MM.1S (cell line): ENCODE measurements around the gene EREG.

ENCODE experiments used
- DNase-seq: peaks from one replicate; pipeline ENCODE4 v3.0.0-alpha.2; 2015
- H2AFZ ChIP-seq: fragments of 300-600 bp; sonication (generic); 2 replicates; pipeline ENCODE4 v1.6.0; 2016; ENCODE audit warnings: antibody characterized with exemption, low read length
- H3F3A ChIP-seq: fragments of 300-600 bp; sonication (generic); 2 replicates; pipeline ENCODE4 v1.6.1; 2016; ENCODE audit warnings: mild to moderate bottlenecking, antibody characterized with exemption, low read length, moderate library complexity, mixed read lengths; ENCODE audit not compliant: insufficient read depth
- H3K27ac ChIP-seq: fragments of 300-600 bp; sonication (generic); 2 replicates; pipeline ENCODE4 v1.5.1; 2016; ENCODE audit warnings: mild to moderate bottlenecking, low read length
- H3K27me3 ChIP-seq: fragments of 300-600 bp; sonication (generic); replicated peaks from 2 replicates; pipeline ENCODE4 v1.6.0; 2016; ENCODE audit warnings: low read length; ENCODE audit not compliant: insufficient read depth
- H3K36me3 ChIP-seq: fragments of 300-600 bp; sonication (generic); replicated peaks from 2 replicates; pipeline ENCODE4 v1.6.1; 2016; ENCODE audit warnings: mild to moderate bottlenecking, low read length, mixed read lengths; ENCODE audit not compliant: insufficient read depth
- H3K4me1 ChIP-seq: fragments of 300-600 bp; sonication (generic); 2 replicates; pipeline ENCODE4 v1.6.1; 2016; ENCODE audit warnings: low read length, mixed read lengths
- H3K4me2 ChIP-seq: fragments of 300-600 bp; sonication (generic); 2 replicates; pipeline ENCODE4 v1.6.0; 2016; ENCODE audit warnings: low read depth, low read length
- H3K4me3 ChIP-seq: fragments of 300-600 bp; sonication (generic); 2 replicates; pipeline ENCODE4 v1.5.1; 2016; ENCODE audit warnings: low read length, mixed read lengths
- H3K79me2 ChIP-seq: fragments of 300-600 bp; sonication (generic); 2 replicates; pipeline ENCODE4 v1.6.1; 2016; ENCODE audit warnings: mixed run types, low read length, mixed read lengths
- H3K9ac ChIP-seq: fragments of 300-600 bp; sonication (generic); 2 replicates; pipeline ENCODE4 v1.6.1; 2016; ENCODE audit warnings: low read length, mixed read lengths
- H3K9me2 ChIP-seq: fragments of 300-600 bp; sonication (generic); replicated peaks from 2 replicates; pipeline ENCODE4 v1.6.1; 2016; ENCODE audit warnings: mild to moderate bottlenecking, low read length, mixed read lengths; ENCODE audit not compliant: insufficient read depth
- H3K9me3 ChIP-seq: fragments of 300-600 bp; sonication (generic); replicated peaks from 2 replicates; pipeline ENCODE4 v1.6.1; 2016; ENCODE audit warnings: mild to moderate bottlenecking, low read length, mixed read lengths; ENCODE audit not compliant: insufficient read depth
- H4K20me1 ChIP-seq: fragments of 300-600 bp; sonication (generic); 2 replicates; pipeline ENCODE4 v1.6.1; 2016; ENCODE audit warnings: mild to moderate bottlenecking, low read length, moderate library complexity, mixed read lengths; ENCODE audit not compliant: insufficient read depth
- EZH2 ChIP-seq: fragments of 300-600 bp; sonication (generic); optimal IDR thresholded peaks from 2 replicates; pipeline ENCODE3; 2017; ENCODE audit warnings: low read depth, mild to moderate bottlenecking, antibody characterized with exemption, low read length, mixed read lengths
- EZH2phosphoT487 ChIP-seq: fragments of 300-600 bp; sonication (generic); IDR thresholded peaks from 2 replicates; pipeline ENCODE4 v1.6.1; 2018; ENCODE audit warnings: antibody characterized with exemption, low read length
- TF ChIP-seq, protein P1 (sequence below): fragments of 300-600 bp; sonication (generic); IDR thresholded peaks from 2 replicates; pipeline ENCODE4 v1.5.1; 2016; ENCODE audit warnings: antibody characterized with exemption, low read length, mixed read lengths

EREG gene

DNA sequence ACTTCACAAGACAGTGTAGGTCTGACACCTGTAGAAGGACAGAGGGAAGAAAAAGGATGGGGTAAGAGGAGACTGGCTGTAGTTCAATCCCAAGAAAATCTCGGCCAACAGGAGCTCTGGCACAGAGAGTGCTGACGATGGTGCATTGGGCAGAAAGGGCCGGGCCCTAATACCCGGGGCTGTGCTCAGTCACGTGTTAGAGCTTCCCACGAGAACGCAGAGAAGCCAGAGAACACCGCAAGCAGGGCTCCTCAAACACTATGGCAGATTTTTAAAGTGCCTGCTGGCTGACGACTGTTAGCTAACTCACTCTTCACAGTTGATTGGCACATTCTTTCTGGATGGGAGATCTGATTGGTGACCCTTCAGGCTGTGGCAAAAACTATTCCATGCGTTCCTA lies 35.5 kb downstream of the EREG start:
- no peak overlapping the region for H3K4me2 ChIP-seq
- H3K9me2 ChIP-seq = no peaks in the 10 kb centered on the region
- no peaks in the 10 kb centered on the region for H3K27me3 ChIP-seq
- no peak overlapping the region for H3K9ac ChIP-seq
- DNase-seq = no peak
- H3F3A ChIP-seq = no peaks in the 10 kb centered on the region
- H4K20me1 ChIP-seq = no peaks in the 10 kb centered on the region
- no peaks in the 10 kb centered on the region for H3K9me3 ChIP-seq
- TF ChIP-seq EZH2 (no peak), EZH2phosphoT487 (no peak)
- TF ChIP-seq, protein P1, sequence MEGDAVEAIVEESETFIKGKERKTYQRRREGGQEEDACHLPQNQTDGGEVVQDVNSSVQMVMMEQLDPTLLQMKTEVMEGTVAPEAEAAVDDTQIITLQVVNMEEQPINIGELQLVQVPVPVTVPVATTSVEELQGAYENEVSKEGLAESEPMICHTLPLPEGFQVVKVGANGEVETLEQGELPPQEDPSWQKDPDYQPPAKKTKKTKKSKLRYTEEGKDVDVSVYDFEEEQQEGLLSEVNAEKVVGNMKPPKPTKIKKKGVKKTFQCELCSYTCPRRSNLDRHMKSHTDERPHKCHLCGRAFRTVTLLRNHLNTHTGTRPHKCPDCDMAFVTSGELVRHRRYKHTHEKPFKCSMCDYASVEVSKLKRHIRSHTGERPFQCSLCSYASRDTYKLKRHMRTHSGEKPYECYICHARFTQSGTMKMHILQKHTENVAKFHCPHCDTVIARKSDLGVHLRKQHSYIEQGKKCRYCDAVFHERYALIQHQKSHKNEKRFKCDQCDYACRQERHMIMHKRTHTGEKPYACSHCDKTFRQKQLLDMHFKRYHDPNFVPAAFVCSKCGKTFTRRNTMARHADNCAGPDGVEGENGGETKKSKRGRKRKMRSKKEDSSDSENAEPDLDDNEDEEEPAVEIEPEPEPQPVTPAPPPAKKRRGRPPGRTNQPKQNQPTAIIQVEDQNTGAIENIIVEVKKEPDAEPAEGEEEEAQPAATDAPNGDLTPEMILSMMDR = no peak
- no peaks in the 10 kb centered on the region for H3K4me1 ChIP-seq
- no peak overlapping the region for H2AFZ ChIP-seq
- H3K4me3 ChIP-seq = no peak overlapping the region
- H3K79me2 ChIP-seq = no peaks in the 10 kb centered on the region
- no peaks in the 10 kb centered on the region for H3K36me3 ChIP-seq
- H3K27ac ChIP-seq = no peak overlapping the region

DNA sequence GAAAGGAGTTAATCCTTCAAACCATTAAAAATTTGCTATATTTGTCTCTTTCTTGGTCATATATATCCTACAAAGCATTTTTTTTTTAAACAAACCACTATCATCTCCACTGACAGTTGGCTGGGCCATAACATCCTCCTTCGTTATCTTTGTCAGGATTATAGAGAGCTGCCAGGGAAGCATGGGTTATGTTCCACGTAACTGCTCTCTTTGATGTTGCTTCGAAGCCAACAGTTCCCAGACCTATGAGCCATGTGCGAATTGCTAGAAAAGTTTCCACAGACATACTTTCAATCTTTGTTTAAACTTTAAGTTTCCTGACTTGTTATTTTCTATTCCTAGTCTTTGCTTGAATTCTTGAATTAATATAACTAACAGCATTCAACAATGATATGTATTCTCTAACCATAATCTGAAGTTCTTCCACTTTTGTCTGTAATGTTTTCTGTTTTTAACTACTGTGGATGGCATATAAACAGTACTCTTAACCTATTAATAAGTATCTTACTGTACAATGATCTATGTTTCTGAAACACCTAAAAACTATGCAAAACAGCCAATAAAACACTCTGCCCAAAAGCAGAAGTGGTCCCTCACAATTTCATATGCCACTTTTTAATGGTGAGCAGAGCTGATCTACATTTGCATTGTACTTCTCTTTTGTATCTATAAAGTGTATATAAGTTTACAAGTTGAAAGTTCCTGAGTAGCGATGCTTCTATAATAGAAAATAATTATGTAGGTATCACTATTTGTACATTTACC lies 37.9 kb downstream of the EREG start:
- Histone ChIP-seq H3K27me3 (no peaks in the 10 kb centered on the region), H3K27ac (no peak overlapping the region), H4K20me1 (no peaks in the 10 kb centered on the region), H3K9me2 (no peaks in the 10 kb centered on the region), H3K4me2 (no peak overlapping the region), H3F3A (no peaks in the 10 kb centered on the region), H3K36me3 (no peaks in the 10 kb centered on the region), H3K9me3 (no peaks in the 10 kb centered on the region), H2AFZ (no peak overlapping the region), H3K4me3 (no peak overlapping the region), H3K4me1 (no peaks in the 10 kb centered on the region), H3K79me2 (no peaks in the 10 kb centered on the region), H3K9ac (no peak overlapping the region)
- TF ChIP-seq, protein P1 = no peak
- TF ChIP-seq EZH2 = no peak
- no peak for TF ChIP-seq EZH2phosphoT487
- DNase-seq = no peak

DNA sequence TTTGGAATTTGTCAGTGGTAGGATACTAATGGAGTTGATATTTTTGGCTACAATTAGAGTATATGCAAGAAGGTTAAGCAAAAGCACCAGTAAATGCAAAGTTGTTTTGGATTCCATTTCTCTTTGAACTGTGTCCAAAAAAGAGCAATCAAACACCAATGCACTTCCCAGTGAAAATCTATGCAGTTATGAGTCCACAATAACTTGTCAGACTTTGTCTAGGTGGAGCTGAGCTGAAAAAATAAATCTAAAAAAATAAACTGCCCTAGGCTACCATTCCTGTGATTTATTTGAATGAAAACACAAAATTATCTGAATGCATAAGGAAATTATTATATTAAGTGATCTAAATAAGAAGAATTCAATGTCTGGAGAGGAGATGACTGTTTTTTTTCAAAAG lies 42.9 kb downstream of the EREG start:
- no peak overlapping the region for H3K4me2 ChIP-seq
- no peaks in the 10 kb centered on the region for H3K9me3 ChIP-seq
- no peak overlapping the region for H3K4me3 ChIP-seq
- no peak overlapping the region for H3K27ac ChIP-seq
- H3K36me3 ChIP-seq = no peaks in the 10 kb centered on the region
- H3K79me2 ChIP-seq = no peaks in the 10 kb centered on the region
- H3F3A ChIP-seq = no peaks in the 10 kb centered on the region
- TF ChIP-seq EZH2 = no peak
- TF ChIP-seq, protein P1 = no peak
- TF ChIP-seq EZH2phosphoT487 = no peak
- no peak overlapping the region for H2AFZ ChIP-seq
- no peaks in the 10 kb centered on the region for H3K4me1 ChIP-seq
- H3K9ac ChIP-seq = no peak overlapping the region
- no peaks in the 10 kb centered on the region for H3K27me3 ChIP-seq
- DNase-seq = no peak
- peaks cover 4% of the 10 kb centered on the region; the same call in 1 of the 2 replicates for H3K9me2 ChIP-seq
- no peaks in the 10 kb centered on the region for H4K20me1 ChIP-seq
